NCI-H345 (cell line): ENCODE measurements around the gene WDR4.
"Not testable (repeated sequence)": the region's sequence is repeated elsewhere in the genome, so short reads cannot be mapped to it uniquely, and the experiment has no call there.

Experiments
- DNase-seq: peaks from one replicate; lab custom pipeline; 2025; lab: John Stamatoyannopoulos, UW

Gene WDR4

DNA sequence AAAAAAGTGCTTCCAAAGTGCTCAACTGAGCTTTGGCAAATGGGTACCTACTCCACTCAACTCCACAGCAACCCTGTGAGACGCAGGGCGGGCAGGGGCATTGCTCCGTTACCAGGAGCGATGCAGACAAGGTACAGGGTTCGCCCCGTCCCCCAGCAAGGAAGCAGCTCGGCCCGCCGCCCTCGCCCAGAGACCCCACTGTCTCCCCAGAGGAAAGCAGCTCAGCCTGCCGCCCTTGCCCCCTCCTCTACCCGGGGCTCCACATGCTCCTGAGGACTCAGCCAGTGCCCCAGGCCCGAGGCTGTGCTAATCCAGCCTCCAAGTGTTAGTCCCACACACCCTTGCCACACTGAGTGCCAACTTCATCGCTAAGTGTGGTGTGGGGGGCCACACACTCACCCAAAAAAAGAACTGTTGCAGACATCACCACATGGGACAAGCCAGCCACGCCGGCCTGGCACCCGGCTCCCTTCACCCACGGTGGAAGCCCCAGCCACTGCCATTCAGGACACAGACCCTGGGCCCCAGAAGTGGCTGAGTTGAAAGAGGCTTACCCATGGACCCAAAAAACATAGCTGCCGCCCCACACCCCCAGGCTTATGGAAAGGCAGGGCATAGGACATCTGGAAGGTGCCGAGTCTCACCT, 26.3 kb downstream of the WDR4 start:
- no peak for DNase-seq

DNA sequence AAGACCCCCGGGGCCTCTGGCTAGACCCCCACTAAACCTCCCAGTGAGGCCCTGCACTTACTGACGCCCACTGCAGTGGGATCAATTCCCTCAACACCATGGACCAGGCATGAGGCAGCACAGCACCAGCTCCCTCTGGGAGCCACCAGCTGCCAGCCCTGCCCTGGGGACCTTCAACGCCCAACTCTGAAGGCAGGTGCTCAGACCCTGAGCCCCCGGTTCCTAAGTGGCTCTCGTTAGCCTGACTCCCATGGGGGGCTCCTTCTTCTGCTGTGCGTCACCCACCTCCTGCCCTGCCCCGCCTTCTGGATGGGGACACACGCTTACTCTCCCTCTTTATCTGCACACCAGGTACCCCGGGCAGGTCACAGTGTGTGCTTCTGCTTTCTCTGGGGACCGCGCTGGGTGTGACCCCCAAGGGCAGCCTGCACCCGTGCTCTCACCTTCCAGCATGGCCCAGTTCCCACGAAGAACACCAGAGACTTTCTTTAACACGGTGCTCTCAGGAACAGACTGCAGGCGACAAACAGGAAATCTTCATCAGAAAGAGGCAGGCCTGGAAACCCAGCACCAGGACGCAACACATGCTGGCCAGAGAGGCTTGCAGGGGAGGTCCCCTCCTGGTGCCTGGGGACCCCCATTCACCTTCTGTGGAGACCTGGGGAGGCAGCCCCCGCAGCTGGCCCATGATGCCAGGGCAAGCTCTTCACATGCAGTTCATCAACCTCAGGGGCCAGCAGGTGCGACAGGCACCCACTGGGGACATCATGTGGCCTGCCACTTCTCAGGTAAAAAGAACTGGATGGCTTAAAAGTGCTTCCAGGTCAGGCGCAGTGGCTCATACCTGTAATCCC, 27.3 kb downstream of the WDR4 start:
- DNase-seq: no peak

DNA sequence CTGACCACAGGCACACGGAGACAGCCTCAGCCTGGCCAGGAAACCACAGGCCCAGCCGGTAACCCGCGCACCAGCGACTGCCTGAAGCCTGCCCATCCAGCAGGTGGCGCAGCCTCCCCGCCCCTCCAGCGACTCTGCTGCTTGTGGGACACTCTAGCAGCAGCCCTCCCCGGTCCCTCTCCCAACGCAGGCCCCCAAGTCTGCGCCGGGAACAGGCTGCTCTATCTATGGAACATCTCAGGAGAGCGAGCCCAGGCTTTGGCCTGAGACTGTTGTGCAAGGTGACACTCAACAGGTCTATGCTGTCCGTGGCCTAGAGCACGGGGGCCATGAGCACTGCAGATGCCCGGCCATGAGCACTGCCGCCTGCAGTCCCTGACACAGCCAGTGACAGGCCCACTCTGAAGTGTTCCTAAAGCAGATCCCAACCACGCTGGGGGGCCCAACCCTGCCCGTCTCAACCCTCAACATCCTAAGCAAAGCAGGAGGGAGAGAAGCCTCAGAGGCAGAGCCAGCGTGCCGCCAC, 28.4 kb downstream of the WDR4 start:
- no peak for DNase-seq

- DNase-seq: no peak
Measured at GRCh38 chr21:42850463-42850862, 28.9 kb downstream of the WDR4 start.

- DNase-seq: no peak
Measured at GRCh38 chr21:42849759-42850412, 29.5 kb downstream of the WDR4 start.

DNA sequence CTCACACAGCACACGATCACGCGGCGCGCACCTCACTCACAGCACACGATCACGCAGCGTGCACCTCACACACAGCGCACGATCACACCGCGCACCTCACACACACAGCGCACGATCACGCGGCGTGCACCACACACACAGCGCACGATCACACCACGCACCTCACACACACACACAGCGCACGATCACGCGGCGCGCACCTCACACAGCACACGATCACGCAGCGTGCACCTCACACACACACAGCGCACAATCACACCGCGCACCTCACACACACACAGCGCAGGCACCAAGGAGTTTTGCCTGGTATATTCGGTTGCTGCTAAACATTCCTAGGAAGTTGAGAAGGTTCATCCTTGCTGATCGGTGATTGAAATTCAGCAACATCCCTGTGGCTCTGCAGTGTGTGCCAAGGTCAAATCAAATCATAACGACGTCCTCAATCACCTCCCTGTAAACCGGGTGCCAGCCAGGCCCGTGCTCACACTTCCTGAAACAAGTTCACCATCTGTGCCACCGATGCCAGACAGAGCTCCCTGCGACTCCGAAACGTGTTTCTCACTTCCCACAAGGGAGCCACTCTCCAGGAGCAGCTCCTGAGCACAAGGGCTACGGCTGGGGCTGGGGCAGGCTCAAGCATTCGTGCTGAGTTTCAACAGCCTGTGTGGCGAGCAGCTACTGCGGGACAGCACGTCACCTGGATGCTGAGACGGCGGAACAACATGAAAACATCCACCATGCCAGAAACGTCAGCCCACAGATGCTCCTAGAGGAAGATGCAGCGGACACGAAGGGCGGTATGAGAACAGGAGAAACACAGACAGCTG, 30.2 kb downstream of the WDR4 start:
- DNase-seq: no peak

GRCh38 chr21:42848144-42848931, 31.0 kb downstream of the WDR4 start:
- not testable (repeated sequence) for DNase-seq

GRCh38 chr21:42847726-42848125, 31.6 kb downstream of the WDR4 start:
- DNase-seq: no peak

- no peak for DNase-seq
Measured at GRCh38 chr21:42847051-42847707, 32.2 kb downstream of the WDR4 start.

GRCh38 chr21:42846221-42846620, 33.1 kb downstream of the WDR4 start:
- DNase-seq: no peak

GRCh38 chr21:42845296-42845965, 33.9 kb downstream of the WDR4 start:
- DNase-seq: no peak

GRCh38 chr21:42844411-42845113, 34.8 kb downstream of the WDR4 start:
- no peak for DNase-seq

DNA sequence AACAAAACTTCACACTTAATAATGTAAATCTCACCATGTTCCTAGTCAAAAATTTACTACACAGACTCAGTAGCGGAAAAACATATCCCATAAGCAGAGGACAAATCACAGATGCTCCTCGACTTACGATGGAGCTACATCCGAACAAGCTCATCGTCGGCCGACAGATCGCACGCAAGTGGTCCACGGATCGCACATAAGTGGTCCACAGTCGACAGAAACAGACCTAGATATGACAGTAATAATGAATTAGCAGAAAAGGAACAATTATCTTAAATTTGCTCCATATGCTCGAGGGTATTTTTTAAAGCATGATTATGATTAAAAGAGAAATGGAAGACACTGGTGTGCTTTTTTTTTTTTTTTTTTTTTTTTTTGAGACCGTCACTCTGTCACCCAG, 36.3 kb downstream of the WDR4 start:
- no peak for DNase-seq

DNA sequence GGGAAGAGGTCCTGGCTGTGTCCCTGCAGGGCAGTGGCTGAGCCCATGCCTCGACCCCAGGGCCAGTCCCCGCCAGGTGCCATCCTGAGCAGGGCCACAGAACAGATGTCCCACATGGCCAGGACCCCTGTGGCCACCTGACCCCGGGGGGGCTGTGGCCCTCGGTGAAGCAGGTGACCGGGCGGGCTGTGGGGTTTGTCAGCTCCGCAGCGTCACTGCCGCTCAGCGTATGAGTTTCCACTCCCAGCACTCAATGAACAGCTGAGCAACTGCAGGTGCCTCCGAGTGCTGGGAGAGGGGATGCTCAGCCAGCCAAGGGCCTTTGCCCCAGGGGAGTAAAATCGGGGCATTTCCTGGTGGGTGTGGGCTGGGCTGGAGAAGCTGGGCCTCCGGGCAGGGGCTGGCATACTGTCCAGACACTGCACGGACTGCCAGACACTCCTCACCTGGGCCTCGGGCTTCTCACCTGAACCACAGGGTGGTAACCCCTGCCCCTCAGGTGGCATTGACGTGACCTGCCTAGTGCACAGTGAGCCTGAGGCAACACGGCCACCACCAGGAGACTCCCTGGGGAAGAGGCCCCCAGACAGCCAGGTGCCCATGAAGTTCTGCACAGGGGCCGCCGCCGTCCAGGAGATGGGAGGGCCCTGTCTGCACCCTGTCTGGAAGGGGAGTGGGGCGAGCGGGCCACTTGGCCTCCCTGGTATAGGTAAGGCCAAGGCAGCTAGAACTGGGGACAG, 37.3 kb downstream of the WDR4 start:
- DNase-seq: not testable (repeated sequence)

- no peak for DNase-seq
Measured at GRCh38 chr21:42841156-42841915, 38.0 kb downstream of the WDR4 start.

GRCh38 chr21:42840411-42841155, 38.8 kb downstream of the WDR4 start:
- DNase-seq: no peak
